ENCODE results near the gene KIRREL3. TPM values are rescaled to one million over a fixed set of nuclear protein-coding genes. Genes with fewer than 3 reads are reported as not detected.

KIRREL3 gene
- polyA plus RNA-seq, 1 of the 3 experiments (the other 2 are of a cell fraction) = 3.7 TPM

DNA sequence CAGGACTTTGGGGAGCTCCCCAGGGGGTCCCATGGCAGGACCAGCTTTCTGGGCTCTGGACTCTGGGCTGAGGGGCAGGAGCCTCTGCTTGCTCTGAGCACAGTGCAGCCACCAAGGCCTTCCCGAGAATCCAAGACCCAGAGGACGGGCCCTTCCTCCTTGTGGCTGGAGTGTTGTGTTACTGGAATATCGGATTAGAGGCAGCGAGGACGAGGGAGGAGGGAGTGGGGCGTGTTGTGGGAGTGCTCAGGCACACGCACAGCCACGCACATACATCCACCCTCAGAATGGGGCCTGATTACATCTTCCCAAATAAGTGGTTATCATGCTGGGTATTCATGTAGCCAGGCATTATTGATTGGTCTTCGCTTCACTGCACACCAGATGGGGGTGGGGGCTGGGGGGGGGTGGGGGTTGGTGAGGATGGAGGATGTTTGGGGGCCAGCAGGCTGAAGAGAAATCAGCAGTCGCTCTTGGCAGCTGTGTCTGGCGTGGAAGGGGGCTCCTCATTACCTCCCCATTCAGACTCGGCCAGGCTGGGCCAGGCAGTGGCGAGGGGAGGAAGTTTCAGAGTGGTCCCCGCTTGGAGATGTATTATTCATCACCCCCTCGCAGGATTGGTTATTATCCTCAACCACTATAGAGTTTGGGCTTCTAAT, 524.2 kb downstream of the KIRREL3 start:
- Histone ChIP-seq H2AFZ (ENCODE audit: low read depth) (no peak overlapping the region), H3K9me3 (no peaks in the 10 kb centered on the region), H3K27ac (ENCODE audit: low read depth in 2 of 2, low read length in 1 of 2) (no peak overlapping the region), H3F3A (replicated peaks; ENCODE audit: insufficient read depth) (no peaks in the 10 kb centered on the region), H3K9me2 (no peaks in the 10 kb centered on the region), H3K36me3 (replicated peaks in 1 of 2; ENCODE audit: control insufficient read depth in 1 of 2, insufficient read depth in 2 of 2, low read length in 1 of 2) (no peaks in the 10 kb centered on the region), H4K20me1 (ENCODE audit: insufficient read depth) (no peaks in the 10 kb centered on the region), H3K4me1 (ENCODE audit: control insufficient read depth in 1 of 2, insufficient read depth in 2 of 2, low read depth in 1 of 2, low read length in 1 of 2) (peaks cover 0 to 4% of the 10 kb centered on the region in 2 experiments; a peak in 1 of 4 replicates), H3K9ac (no peak overlapping the region), H3K27me3 (ENCODE audit: insufficient read depth) (no peaks in the 10 kb centered on the region), H3K4me3 (ENCODE audit: low read depth in 2 of 2, low read length in 1 of 2) (no peak overlapping the region), H3K4me2 (no peak overlapping the region), H3K79me2 (ENCODE audit: insufficient read depth) (no peaks in the 10 kb centered on the region)
- TF ChIP-seq FOSL2 (IDR thresholded peaks at IDR 0.05; ENCODE audit: borderline replicate concordance, low read depth) (no peak), GATA2 (CRISPR knock-in tag; IDR thresholded peaks at IDR 0.05) (peak; percentile 30; the same call in 1 of the 2 replicates)
- peak; percentile 67 for DNase-seq
- ChIA-PET POLR2A (interaction anchor here (1.0 kb wide), 1 partner anchor 17 kb away, joined by 3 read pairs; no protein-coding TSS in a partner anchor), CTCF (interaction anchor here (0.8 to 2.6 kb wide), 6 partner anchors 9 to 514 kb away, joined by 3 to 19 read pairs (median 3); no protein-coding TSS in a partner anchor)
- 74% methylated on average over 10 of the region's 15 CpGs for WGBS (ENCODE audit: low lambda C conversion rate)

DNA sequence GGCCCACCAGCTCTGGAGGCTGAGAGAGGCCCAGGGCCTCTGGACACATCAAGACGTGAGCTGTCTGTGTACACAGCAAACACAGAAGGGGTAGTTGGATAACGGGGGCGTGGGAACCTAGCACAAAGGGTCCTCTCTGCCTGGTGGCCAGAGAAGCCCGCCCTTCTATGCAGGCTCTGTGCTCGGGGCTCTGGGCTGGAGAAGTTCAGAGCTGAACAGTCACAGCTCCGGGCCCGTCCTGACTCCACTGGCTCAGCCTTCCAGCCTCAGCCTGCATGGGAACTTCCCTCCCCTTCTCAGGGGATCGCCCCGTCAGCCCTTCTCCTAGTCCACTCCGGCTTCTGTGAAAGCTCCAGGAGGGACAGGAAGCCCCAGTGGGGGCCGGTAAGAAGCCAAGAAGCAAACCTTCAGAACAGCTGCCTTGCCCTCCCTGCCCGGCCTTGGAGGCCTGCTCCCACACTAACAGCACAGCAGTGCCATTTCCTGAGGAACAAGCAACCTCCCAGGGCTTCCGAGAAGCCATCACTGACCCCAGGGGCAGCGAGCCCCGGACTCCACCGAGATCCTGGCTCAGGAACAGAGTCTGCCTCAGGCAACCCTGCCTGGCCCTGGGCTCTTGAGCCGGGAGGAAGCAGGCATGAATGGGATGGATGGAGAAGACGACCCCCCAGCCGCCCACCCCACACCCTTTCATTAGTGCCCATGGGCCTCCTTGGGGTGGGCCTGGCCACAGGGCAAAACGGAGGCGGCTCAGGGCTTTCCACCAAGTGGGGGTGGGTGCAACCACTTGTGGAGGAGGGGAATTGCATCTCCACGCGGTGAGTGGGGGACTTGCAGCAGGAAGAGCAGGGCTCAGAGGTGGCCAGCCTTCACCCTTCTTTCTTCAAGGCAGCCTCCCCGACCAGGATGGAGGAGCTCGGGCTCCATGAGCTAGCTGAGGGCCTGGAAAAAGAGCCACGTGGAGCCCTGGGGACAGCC, 525.3 kb downstream of the KIRREL3 start:
- no peaks in the 10 kb centered on the region for H3K36me3 ChIP-seq (replicated peaks in 1 of 2; ENCODE audit: control insufficient read depth in 1 of 2, insufficient read depth in 2 of 2, low read length in 1 of 2)
- TF ChIP-seq POLR2AphosphoS5 (IDR thresholded peaks at IDR 0.05; ENCODE audit: low read depth, low read length) (no peak), TCF12 (IDR thresholded peaks at IDR 0.05) (no peak), TAF1 (IDR thresholded peaks at IDR 0.05; ENCODE audit: borderline replicate concordance, low read depth, low read length) (no peak), NFIC (IDR thresholded peaks at IDR 0.05; ENCODE audit: borderline replicate concordance) (no peak), RXRA (IDR thresholded peaks at IDR 0.05; ENCODE audit: borderline replicate concordance, low read depth) (no peak), GABPA (IDR thresholded peaks at IDR 0.05; ENCODE audit: low read depth) (no peak), FOXJ3 (CRISPR knock-in tag; IDR thresholded peaks at IDR 0.05) (no peak), JUND (IDR thresholded peaks at IDR 0.05) (no peak), SIN3A (IDR thresholded peaks at IDR 0.05; ENCODE audit: borderline replicate concordance, low read depth, low read length) (no peak)
- TF ChIP-seq, protein P1, sequence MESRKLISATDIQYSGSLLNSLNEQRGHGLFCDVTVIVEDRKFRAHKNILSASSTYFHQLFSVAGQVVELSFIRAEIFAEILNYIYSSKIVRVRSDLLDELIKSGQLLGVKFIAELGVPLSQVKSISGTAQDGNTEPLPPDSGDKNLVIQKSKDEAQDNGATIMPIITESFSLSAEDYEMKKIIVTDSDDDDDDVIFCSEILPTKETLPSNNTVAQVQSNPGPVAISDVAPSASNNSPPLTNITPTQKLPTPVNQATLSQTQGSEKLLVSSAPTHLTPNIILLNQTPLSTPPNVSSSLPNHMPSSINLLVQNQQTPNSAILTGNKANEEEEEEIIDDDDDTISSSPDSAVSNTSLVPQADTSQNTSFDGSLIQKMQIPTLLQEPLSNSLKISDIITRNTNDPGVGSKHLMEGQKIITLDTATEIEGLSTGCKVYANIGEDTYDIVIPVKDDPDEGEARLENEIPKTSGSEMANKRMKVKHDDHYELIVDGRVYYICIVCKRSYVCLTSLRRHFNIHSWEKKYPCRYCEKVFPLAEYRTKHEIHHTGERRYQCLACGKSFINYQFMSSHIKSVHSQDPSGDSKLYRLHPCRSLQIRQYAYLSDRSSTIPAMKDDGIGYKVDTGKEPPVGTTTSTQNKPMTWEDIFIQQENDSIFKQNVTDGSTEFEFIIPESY (IDR thresholded peaks at IDR 0.05; ENCODE audit: borderline replicate concordance, low read depth) = no peak

More for the DNA sequence above, 525.3 kb downstream of the KIRREL3 start:
- Histone ChIP-seq H3K27ac (ENCODE audit: low read depth in 2 of 2, low read length in 1 of 2) (no peak overlapping the region), H3K4me1 (ENCODE audit: control insufficient read depth in 1 of 2, insufficient read depth in 2 of 2, low read depth in 1 of 2, low read length in 1 of 2) (peaks cover 0 to under 1% of the 10 kb centered on the region in 2 experiments; a peak in 1 of 4 replicates), H4K20me1 (ENCODE audit: insufficient read depth) (no peaks in the 10 kb centered on the region), H3K9ac (no peak overlapping the region), H3K9me2 (no peaks in the 10 kb centered on the region), H2AFZ (ENCODE audit: low read depth) (no peak overlapping the region), H3K27me3 (ENCODE audit: insufficient read depth) (no peaks in the 10 kb centered on the region), H3K4me2 (no peak overlapping the region), H3K4me3 (ENCODE audit: low read depth in 2 of 2, low read length in 1 of 2) (no peak overlapping the region), H3K79me2 (ENCODE audit: insufficient read depth) (no peaks in the 10 kb centered on the region), H3F3A (replicated peaks; ENCODE audit: insufficient read depth) (no peaks in the 10 kb centered on the region), H3K9me3 (no peaks in the 10 kb centered on the region)
- CTCF ChIA-PET = interaction anchor here (0.6 to 2.6 kb wide), 5 partner anchors 12 to 166 kb away, joined by 3 to 19 read pairs (median 3); no protein-coding TSS in a partner anchor
- no peak for DNase-seq
- POLR2A ChIA-PET = interaction anchor here (1.0 kb wide), 1 partner anchor 16 kb away, joined by 3 read pairs; no protein-coding TSS in a partner anchor
- WGBS (ENCODE audit: low lambda C conversion rate) = 88% methylated on average over 14 of the region's 26 CpGs

Measured in SK-N-SH (cell line).